Measurements from ENCODE around the gene CLEC18C. TPM values are rescaled to one million over a fixed set of nuclear protein-coding genes. Genes with fewer than 3 reads are reported as not detected.
"Not testable (repeated sequence)": the region's sequence is repeated elsewhere in the genome, so short reads cannot be mapped to it uniquely, and the experiment has no call there.

The CLEC18C gene
- total RNA-seq (under 0.01 and 0.17 TPM in 2 replicates), polyA plus RNA-seq (0.01 TPM in 1 of 2 replicates, not detected in the other), polyA minus RNA-seq (ENCODE audit: low replicate concordance) (not detected in 2 replicates)
- polyA plus RNA-seq (2012) = not detected in 2 replicates

DNA sequence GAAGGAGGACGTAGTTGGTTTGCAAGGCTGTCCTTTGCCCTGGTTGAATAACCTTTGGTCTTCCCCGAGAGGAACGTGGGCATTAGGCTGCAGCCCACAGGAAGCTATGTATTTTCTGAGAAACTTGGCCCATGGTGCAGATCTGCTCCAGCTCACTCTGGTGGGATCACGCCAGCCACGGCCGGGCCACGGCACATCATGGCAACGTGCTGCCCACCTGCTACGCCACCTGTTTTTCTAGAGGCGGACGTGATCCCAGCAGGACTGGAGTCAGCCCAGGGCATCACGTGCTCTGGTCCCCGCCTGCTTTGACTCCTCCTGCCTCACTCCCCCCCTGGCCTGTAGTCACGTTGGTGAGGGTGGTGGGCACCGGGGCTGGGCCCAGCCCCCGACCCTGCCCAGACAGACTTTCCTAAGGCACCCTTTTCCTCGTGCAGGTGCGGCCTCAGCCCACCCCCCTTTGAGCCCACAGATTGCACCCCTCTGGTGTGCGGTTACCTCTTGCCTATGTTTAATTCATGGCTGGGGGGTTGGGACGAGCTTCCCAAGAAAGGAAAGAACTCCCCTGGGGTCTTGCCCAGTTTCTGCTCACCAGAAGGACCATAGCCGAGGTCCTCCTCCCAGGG lies at the start of gene CLEC18C:
Gene CLEC18C (plus strand): TSS at position 576 of the 626 bp plus-strand sequence. CDS start 492 bp downstream, outside the sequence.
- not testable (repeated sequence) for H3K4me1 ChIP-seq (ENCODE audit: control insufficient read depth, extremely low read depth, insufficient read depth, low read length); H4K20me1 ChIP-seq (ENCODE audit: control insufficient read depth, extremely low read depth, insufficient read depth, low read length); H3K27ac ChIP-seq (ENCODE audit: insufficient read depth, low read length); H3K27me3 ChIP-seq (ENCODE audit: control insufficient read depth, insufficient read depth, low read length); H3K4me3 ChIP-seq (replicated peaks in 1 of 4; ENCODE audit: control extremely low read depth in 1 of 4, insufficient read depth in 1 of 4, low read depth in 3 of 4, low read length in 4 of 4); H3K9ac ChIP-seq (ENCODE audit: insufficient read depth, low read length); DNase-seq (ENCODE audit: low read depth in 2 of 2); H3K36me3 ChIP-seq (ENCODE audit: control insufficient read depth, insufficient read depth, low read length); H2AFZ ChIP-seq (ENCODE audit: low read length); H3K9me3 ChIP-seq (ENCODE audit: control insufficient read depth, insufficient read depth, low read depth, low read length); H3K79me2 ChIP-seq (ENCODE audit: control insufficient read depth, insufficient read depth, low read length); H3K4me2 ChIP-seq (ENCODE audit: extremely low read depth, insufficient read depth, low read length)

DNA sequence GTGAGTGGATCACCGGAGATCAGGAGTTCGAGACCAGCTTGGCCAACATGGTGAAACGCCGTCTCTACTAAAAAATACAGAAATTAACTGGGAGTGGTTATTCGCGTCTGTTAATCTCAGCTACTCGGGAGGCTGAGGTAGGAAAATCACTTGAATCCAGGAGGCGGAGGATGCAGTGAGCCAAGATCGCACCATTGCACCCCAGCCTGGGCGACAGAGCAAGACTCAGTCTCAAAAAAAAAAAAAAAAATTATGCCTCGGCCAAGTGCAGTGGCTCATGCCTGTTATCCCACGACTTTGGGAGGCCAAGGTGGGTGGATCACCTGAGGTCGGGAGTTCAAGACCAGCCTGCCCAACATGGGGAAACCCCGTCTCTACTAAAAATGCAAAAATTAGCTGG lies 49.8 kb upstream of the CLEC18C start:
- H3K9me3 ChIP-seq (ENCODE audit: control insufficient read depth, insufficient read depth, low read depth, low read length); H3K36me3 ChIP-seq (ENCODE audit: control insufficient read depth, insufficient read depth, low read length); H3K27me3 ChIP-seq (ENCODE audit: control insufficient read depth, insufficient read depth, low read length); DNase-seq (ENCODE audit: low read depth in 2 of 2); H3K4me2 ChIP-seq (ENCODE audit: extremely low read depth, insufficient read depth, low read length); H2AFZ ChIP-seq (ENCODE audit: low read length); H3K4me1 ChIP-seq (ENCODE audit: control insufficient read depth, extremely low read depth, insufficient read depth, low read length); H3K27ac ChIP-seq (ENCODE audit: insufficient read depth, low read length); H4K20me1 ChIP-seq (ENCODE audit: control insufficient read depth, extremely low read depth, insufficient read depth, low read length); H3K9ac ChIP-seq (ENCODE audit: insufficient read depth, low read length); H3K4me3 ChIP-seq (replicated peaks in 1 of 4; ENCODE audit: control extremely low read depth in 1 of 4, insufficient read depth in 1 of 4, low read depth in 3 of 4, low read length in 4 of 4); H3K79me2 ChIP-seq (ENCODE audit: control insufficient read depth, insufficient read depth, low read length): not testable (repeated sequence)

DNA sequence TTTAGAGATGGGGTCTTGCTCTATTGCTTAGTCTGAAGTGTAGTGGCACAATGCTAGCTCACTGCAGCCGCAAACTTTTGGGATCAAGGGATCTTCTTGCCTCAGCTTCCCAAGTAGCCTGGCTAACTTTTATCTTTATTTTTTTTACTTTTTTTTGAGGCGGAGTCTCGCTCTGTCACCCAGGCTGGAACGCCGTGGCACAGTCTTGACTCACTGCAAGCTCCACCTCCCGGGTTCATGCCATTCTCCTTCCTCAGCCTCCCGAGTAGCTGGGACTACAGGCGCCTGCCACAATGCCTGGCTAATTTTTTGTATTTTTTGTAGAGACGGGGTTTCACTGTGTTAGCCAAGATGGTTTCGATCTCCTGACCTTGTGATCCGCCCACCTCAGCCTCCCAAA lies 47.4 kb upstream of the CLEC18C start:
- H3K9me3 ChIP-seq (ENCODE audit: control insufficient read depth, insufficient read depth, low read depth, low read length); H4K20me1 ChIP-seq (ENCODE audit: control insufficient read depth, extremely low read depth, insufficient read depth, low read length); H3K4me1 ChIP-seq (ENCODE audit: control insufficient read depth, extremely low read depth, insufficient read depth, low read length); H3K4me3 ChIP-seq (replicated peaks in 1 of 4; ENCODE audit: control extremely low read depth in 1 of 4, insufficient read depth in 1 of 4, low read depth in 3 of 4, low read length in 4 of 4); DNase-seq (ENCODE audit: low read depth in 2 of 2); H3K27ac ChIP-seq (ENCODE audit: insufficient read depth, low read length); H3K4me2 ChIP-seq (ENCODE audit: extremely low read depth, insufficient read depth, low read length); H3K36me3 ChIP-seq (ENCODE audit: control insufficient read depth, insufficient read depth, low read length); H3K9ac ChIP-seq (ENCODE audit: insufficient read depth, low read length); H3K79me2 ChIP-seq (ENCODE audit: control insufficient read depth, insufficient read depth, low read length); H2AFZ ChIP-seq (ENCODE audit: low read length); H3K27me3 ChIP-seq (ENCODE audit: control insufficient read depth, insufficient read depth, low read length): not testable (repeated sequence)

DNA sequence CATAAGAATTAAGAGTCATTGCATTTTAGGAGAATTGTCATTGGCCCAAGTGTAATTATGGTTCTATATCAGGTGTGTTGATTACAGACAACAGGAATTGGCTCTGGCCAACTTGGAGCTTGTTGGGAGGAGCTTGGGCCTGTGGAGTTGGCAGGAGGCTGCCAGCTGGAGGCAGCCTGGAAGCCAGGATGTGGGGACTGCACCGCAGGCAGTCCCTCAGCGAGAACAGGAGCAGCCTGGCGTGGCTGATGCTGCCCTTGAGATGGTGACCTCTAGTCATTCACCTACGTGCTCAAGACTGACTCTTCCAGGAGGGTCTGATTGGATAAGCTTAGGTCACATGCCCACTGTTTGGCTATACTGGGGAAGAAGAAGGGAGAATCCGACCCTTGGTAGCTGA lies 45.9 kb upstream of the CLEC18C start:
- not testable (repeated sequence) for H3K9ac ChIP-seq (ENCODE audit: insufficient read depth, low read length); DNase-seq (ENCODE audit: low read depth in 2 of 2)

DNA sequence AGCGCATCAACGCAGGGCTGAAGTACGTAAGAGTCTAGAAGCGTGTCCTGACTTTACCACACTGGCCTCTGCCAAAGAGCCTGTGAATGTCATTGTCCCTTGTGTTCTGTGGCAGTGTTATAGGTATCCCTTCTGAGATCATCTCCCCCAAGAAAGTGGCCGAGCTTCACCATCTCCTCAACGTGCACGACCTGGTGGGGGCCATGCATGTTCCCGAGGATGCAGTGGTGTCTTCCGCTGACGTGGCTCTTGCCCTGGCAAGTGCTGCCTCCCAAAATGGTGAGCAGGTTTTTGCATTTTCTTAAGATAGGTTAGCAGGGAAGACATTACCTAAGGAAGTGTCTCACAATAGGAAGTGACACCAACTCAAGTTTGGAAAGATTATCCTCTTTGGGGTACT lies 44.7 kb upstream of the CLEC18C start:
- not testable (repeated sequence) for H2AFZ ChIP-seq (ENCODE audit: low read length); H4K20me1 ChIP-seq (ENCODE audit: control insufficient read depth, extremely low read depth, insufficient read depth, low read length); DNase-seq (ENCODE audit: low read depth in 2 of 2); H3K79me2 ChIP-seq (ENCODE audit: control insufficient read depth, insufficient read depth, low read length); H3K4me2 ChIP-seq (ENCODE audit: extremely low read depth, insufficient read depth, low read length); H3K9ac ChIP-seq (ENCODE audit: insufficient read depth, low read length); H3K4me1 ChIP-seq (ENCODE audit: control insufficient read depth, extremely low read depth, insufficient read depth, low read length); H3K27ac ChIP-seq (ENCODE audit: insufficient read depth, low read length); H3K4me3 ChIP-seq (replicated peaks in 1 of 4; ENCODE audit: control extremely low read depth in 1 of 4, insufficient read depth in 1 of 4, low read depth in 3 of 4, low read length in 4 of 4); H3K9me3 ChIP-seq (ENCODE audit: control insufficient read depth, insufficient read depth, low read depth, low read length); H3K36me3 ChIP-seq (ENCODE audit: control insufficient read depth, insufficient read depth, low read length); H3K27me3 ChIP-seq (ENCODE audit: control insufficient read depth, insufficient read depth, low read length)

More for the DNA sequence above, 45.9 kb upstream of the CLEC18C start:
- not testable (repeated sequence) for H3K4me1 ChIP-seq (ENCODE audit: control insufficient read depth, extremely low read depth, insufficient read depth, low read length); H3K27me3 ChIP-seq (ENCODE audit: control insufficient read depth, insufficient read depth, low read length); H3K27ac ChIP-seq (ENCODE audit: insufficient read depth, low read length); H4K20me1 ChIP-seq (ENCODE audit: control insufficient read depth, extremely low read depth, insufficient read depth, low read length); H3K4me3 ChIP-seq (replicated peaks in 1 of 4; ENCODE audit: control extremely low read depth in 1 of 4, insufficient read depth in 1 of 4, low read depth in 3 of 4, low read length in 4 of 4); H3K4me2 ChIP-seq (ENCODE audit: extremely low read depth, insufficient read depth, low read length); H3K9me3 ChIP-seq (ENCODE audit: control insufficient read depth, insufficient read depth, low read depth, low read length); H3K79me2 ChIP-seq (ENCODE audit: control insufficient read depth, insufficient read depth, low read length); H2AFZ ChIP-seq (ENCODE audit: low read length); H3K36me3 ChIP-seq (ENCODE audit: control insufficient read depth, insufficient read depth, low read length)

DNA sequence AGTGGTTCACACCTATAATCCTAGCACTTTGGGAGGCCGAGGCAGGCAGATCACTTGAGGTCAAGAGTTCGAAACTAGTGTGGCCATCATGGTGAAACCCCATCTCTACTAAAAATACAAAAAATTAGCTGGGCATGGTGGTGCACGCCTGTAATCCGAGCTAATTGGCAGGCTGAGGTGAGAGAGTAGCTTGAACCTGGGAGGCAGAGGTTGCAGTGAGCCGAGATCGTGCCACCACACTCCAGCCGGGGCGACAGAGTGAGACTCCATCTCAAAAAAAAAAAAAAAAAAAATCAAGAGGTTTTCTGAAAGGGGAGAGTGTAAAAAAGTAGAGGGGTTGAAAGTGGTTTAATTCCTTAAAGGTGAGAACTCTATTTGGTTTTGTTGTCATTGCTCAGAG lies 37.8 kb upstream of the CLEC18C start:
- not testable (repeated sequence) for H2AFZ ChIP-seq (ENCODE audit: low read length); DNase-seq (ENCODE audit: low read depth in 2 of 2); H3K4me1 ChIP-seq (ENCODE audit: control insufficient read depth, extremely low read depth, insufficient read depth, low read length); H3K36me3 ChIP-seq (ENCODE audit: control insufficient read depth, insufficient read depth, low read length); H3K9me3 ChIP-seq (ENCODE audit: control insufficient read depth, insufficient read depth, low read depth, low read length); H3K9ac ChIP-seq (ENCODE audit: insufficient read depth, low read length); H3K4me3 ChIP-seq (replicated peaks in 1 of 4; ENCODE audit: control extremely low read depth in 1 of 4, insufficient read depth in 1 of 4, low read depth in 3 of 4, low read length in 4 of 4); H3K27me3 ChIP-seq (ENCODE audit: control insufficient read depth, insufficient read depth, low read length); H3K4me2 ChIP-seq (ENCODE audit: extremely low read depth, insufficient read depth, low read length); H3K27ac ChIP-seq (ENCODE audit: insufficient read depth, low read length); H4K20me1 ChIP-seq (ENCODE audit: control insufficient read depth, extremely low read depth, insufficient read depth, low read length); H3K79me2 ChIP-seq (ENCODE audit: control insufficient read depth, insufficient read depth, low read length)

DNA sequence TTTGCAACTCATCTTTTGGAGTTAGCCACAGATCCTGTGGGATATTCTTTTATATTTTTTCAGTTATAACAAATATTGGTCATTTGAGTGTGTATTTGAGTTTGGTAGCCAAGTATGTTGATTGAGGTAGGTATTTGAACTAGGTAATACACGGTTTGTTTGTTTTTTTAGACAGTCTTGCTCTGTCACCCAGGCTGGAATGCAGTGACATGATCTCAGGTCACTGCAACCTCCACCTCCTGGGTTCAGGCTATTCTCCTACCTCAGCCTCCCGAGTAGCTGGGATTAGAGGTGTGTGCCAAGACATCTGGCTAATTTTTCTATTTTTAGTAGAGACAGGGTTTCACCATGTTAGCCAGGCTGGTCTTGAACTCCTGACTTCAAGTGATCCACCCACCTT lies 37.0 kb upstream of the CLEC18C start:
- not testable (repeated sequence) for H3K4me2 ChIP-seq (ENCODE audit: extremely low read depth, insufficient read depth, low read length); H3K27me3 ChIP-seq (ENCODE audit: control insufficient read depth, insufficient read depth, low read length); H3K36me3 ChIP-seq (ENCODE audit: control insufficient read depth, insufficient read depth, low read length); DNase-seq (ENCODE audit: low read depth in 2 of 2); H3K4me1 ChIP-seq (ENCODE audit: control insufficient read depth, extremely low read depth, insufficient read depth, low read length); H3K4me3 ChIP-seq (replicated peaks in 1 of 4; ENCODE audit: control extremely low read depth in 1 of 4, insufficient read depth in 1 of 4, low read depth in 3 of 4, low read length in 4 of 4); H3K79me2 ChIP-seq (ENCODE audit: control insufficient read depth, insufficient read depth, low read length); H4K20me1 ChIP-seq (ENCODE audit: control insufficient read depth, extremely low read depth, insufficient read depth, low read length); H3K27ac ChIP-seq (ENCODE audit: insufficient read depth, low read length); H2AFZ ChIP-seq (ENCODE audit: low read length); H3K9ac ChIP-seq (ENCODE audit: insufficient read depth, low read length); H3K9me3 ChIP-seq (ENCODE audit: control insufficient read depth, insufficient read depth, low read depth, low read length)

Data from fibroblast of lung (primary cell).